HEK293 (cell line): ENCODE measurements around the gene HOXB4.

Experiments
- BCL11A ChIP-seq: fragments of 450-650 bp; formaldehyde crosslinking; IDR thresholded peaks from 2 replicates; pipeline ENCODE4 v1.5.1; 2016; ENCODE audit warnings: low read depth, missing biosample characterization, missing genetic modification characterization
- GFI1B ChIP-seq: fragments of 450-650 bp; formaldehyde crosslinking; IDR thresholded peaks from 2 replicates; pipeline ENCODE4 v1.5.1; 2016; ENCODE audit warnings: missing biosample characterization, missing genetic modification characterization
- GLIS2 ChIP-seq: fragments of 450-650 bp; formaldehyde crosslinking; IDR thresholded peaks from 2 replicates; pipeline ENCODE4 v1.5.1; 2016; ENCODE audit warnings: missing biosample characterization, missing genetic modification characterization
- IKZF3 ChIP-seq: fragments of 450-650 bp; IDR thresholded peaks from 2 replicates; pipeline ENCODE4 v1.5.0; 2018; ENCODE audit warnings: missing biosample characterization, mild to moderate bottlenecking, missing genetic modification characterization, moderate library complexity
- MEIS1 ChIP-seq: sonication (generic); formaldehyde crosslinking; IDR thresholded peaks from 2 replicates; pipeline ENCODE4 v1.8.1; 2022; ENCODE audit warnings: missing genetic modification reagents, mild to moderate bottlenecking, borderline replicate concordance
- SCRT1 ChIP-seq: fragments of 450-650 bp; formaldehyde crosslinking; IDR thresholded peaks from 2 replicates; pipeline ENCODE4 v1.5.1; 2016; ENCODE audit warnings: missing biosample characterization, missing genetic modification characterization, borderline replicate concordance
- WT1 ChIP-seq: fragments of 450-650 bp; formaldehyde crosslinking; IDR thresholded peaks from 2 replicates; pipeline ENCODE4 v1.5.1; 2016; ENCODE audit warnings: missing biosample characterization, missing genetic modification characterization
- ZNF16 ChIP-seq: fragments of 450-650 bp; formaldehyde crosslinking; IDR thresholded peaks from 2 replicates; pipeline ENCODE4 v1.5.1; 2016; ENCODE audit warnings: low read depth, missing biosample characterization, missing genetic modification characterization
- ZNF2 ChIP-seq: fragments of 450-650 bp; formaldehyde crosslinking; IDR thresholded peaks from 2 replicates; pipeline ENCODE4 v1.5.1; 2016; ENCODE audit warnings: missing biosample characterization, missing genetic modification characterization
- ZNF23 ChIP-seq: fragments of 450-650 bp; formaldehyde crosslinking; IDR thresholded peaks from 2 replicates; pipeline ENCODE4 v1.5.1; 2016; ENCODE audit warnings: missing biosample characterization, missing genetic modification characterization, borderline replicate concordance
- ZNF239 ChIP-seq: fragments of 450-650 bp; formaldehyde crosslinking; IDR thresholded peaks from 2 replicates; pipeline ENCODE4 v1.5.1; 2016; ENCODE audit warnings: missing biosample characterization, missing genetic modification characterization
- ZNF248 ChIP-seq: fragments of 450-650 bp; formaldehyde crosslinking; IDR thresholded peaks from 2 replicates; pipeline ENCODE4 v1.5.1; 2017; ENCODE audit warnings: missing biosample characterization, missing genetic modification characterization
- ZNF394 ChIP-seq: fragments of 450-650 bp; formaldehyde crosslinking; IDR thresholded peaks from 2 replicates; pipeline ENCODE4 v1.5.1; 2016; ENCODE audit warnings: missing biosample characterization, missing genetic modification characterization, mild to moderate bottlenecking, moderate library complexity, borderline replicate concordance
- ZNF426 ChIP-seq: fragments of 450-650 bp; formaldehyde crosslinking; IDR thresholded peaks from 2 replicates; pipeline ENCODE4 v1.5.1; 2017; ENCODE audit warnings: missing biosample characterization, missing genetic modification characterization, mild to moderate bottlenecking, inconsistent platforms, moderate library complexity
- ZNF501 ChIP-seq: fragments of 450-650 bp; formaldehyde crosslinking; IDR thresholded peaks from 2 replicates; pipeline ENCODE4 v1.5.1; 2016; ENCODE audit warnings: missing biosample characterization, missing genetic modification characterization
- ZNF521 ChIP-seq: fragments of 450-650 bp; formaldehyde crosslinking; IDR thresholded peaks from 2 replicates; pipeline ENCODE4 v1.5.1; 2017; ENCODE audit warnings: missing biosample characterization, mild to moderate bottlenecking, missing genetic modification characterization
- ZNF548 ChIP-seq: fragments of 450-650 bp; formaldehyde crosslinking; IDR thresholded peaks from 2 replicates; pipeline ENCODE4 v1.5.1; 2016; ENCODE audit warnings: missing biosample characterization, missing genetic modification characterization
- ZNF549 ChIP-seq: fragments of 450-650 bp; IDR thresholded peaks from 2 replicates; pipeline ENCODE4 v1.5.1; 2018; ENCODE audit warnings: missing biosample characterization, missing genetic modification characterization, mild to moderate bottlenecking, inconsistent platforms, moderate library complexity
- ZNF585B ChIP-seq: fragments of 450-650 bp; formaldehyde crosslinking; IDR thresholded peaks from 2 replicates; pipeline ENCODE4 v1.5.1; 2016; ENCODE audit warnings: missing biosample characterization, missing genetic modification characterization
- ZNF747 ChIP-seq: fragments of 450-650 bp; formaldehyde crosslinking; IDR thresholded peaks from 2 replicates; pipeline ENCODE4 v1.5.1; 2016; ENCODE audit warnings: missing biosample characterization, missing genetic modification characterization
- ZNF768 ChIP-seq: fragments of 450-650 bp; formaldehyde crosslinking; IDR thresholded peaks from 2 replicates; pipeline ENCODE4 v1.5.1; 2018; ENCODE audit warnings: missing biosample characterization, mild to moderate bottlenecking, missing genetic modification characterization
- ZXDB ChIP-seq: fragments of 450-650 bp; formaldehyde crosslinking; IDR thresholded peaks from 2 replicates; pipeline ENCODE4 v1.5.1; 2016; ENCODE audit warnings: missing biosample characterization, missing genetic modification characterization
- TF ChIP-seq, protein P1 (sequence below): fragments of 450-650 bp; formaldehyde crosslinking; IDR thresholded peaks from 2 replicates; pipeline ENCODE4 v1.5.1; 2017; ENCODE audit warnings: missing biosample characterization, missing genetic modification characterization
- TF ChIP-seq, protein P2 (sequence below): fragments of 450-650 bp; formaldehyde crosslinking; IDR thresholded peaks from 2 replicates; pipeline ENCODE4 v1.5.1; 2016; ENCODE audit warnings: missing biosample characterization, missing genetic modification characterization
- TF ChIP-seq, protein P3 (sequence below): fragments of 450-650 bp; formaldehyde crosslinking; IDR thresholded peaks from 2 replicates; pipeline ENCODE4 v1.5.1; 2017; ENCODE audit warnings: missing biosample characterization, missing genetic modification characterization
- TF ChIP-seq, protein P4 (sequence below): fragments of 450-650 bp; formaldehyde crosslinking; IDR thresholded peaks from 2 replicates; pipeline ENCODE4 v1.5.1; 2016; ENCODE audit warnings: missing biosample characterization, missing genetic modification characterization
- TF ChIP-seq, protein P5 (sequence below): fragments of 450-650 bp; formaldehyde crosslinking; IDR thresholded peaks from 2 replicates; pipeline ENCODE4 v1.5.1; 2016; ENCODE audit warnings: missing biosample characterization, missing genetic modification characterization
- TF ChIP-seq, protein P6 (sequence below): fragments of 450-650 bp; formaldehyde crosslinking; IDR thresholded peaks from 2 replicates; pipeline ENCODE4 v1.5.0; 2017; ENCODE audit warnings: missing biosample characterization, missing genetic modification characterization, borderline replicate concordance

Gene HOXB4

DNA sequence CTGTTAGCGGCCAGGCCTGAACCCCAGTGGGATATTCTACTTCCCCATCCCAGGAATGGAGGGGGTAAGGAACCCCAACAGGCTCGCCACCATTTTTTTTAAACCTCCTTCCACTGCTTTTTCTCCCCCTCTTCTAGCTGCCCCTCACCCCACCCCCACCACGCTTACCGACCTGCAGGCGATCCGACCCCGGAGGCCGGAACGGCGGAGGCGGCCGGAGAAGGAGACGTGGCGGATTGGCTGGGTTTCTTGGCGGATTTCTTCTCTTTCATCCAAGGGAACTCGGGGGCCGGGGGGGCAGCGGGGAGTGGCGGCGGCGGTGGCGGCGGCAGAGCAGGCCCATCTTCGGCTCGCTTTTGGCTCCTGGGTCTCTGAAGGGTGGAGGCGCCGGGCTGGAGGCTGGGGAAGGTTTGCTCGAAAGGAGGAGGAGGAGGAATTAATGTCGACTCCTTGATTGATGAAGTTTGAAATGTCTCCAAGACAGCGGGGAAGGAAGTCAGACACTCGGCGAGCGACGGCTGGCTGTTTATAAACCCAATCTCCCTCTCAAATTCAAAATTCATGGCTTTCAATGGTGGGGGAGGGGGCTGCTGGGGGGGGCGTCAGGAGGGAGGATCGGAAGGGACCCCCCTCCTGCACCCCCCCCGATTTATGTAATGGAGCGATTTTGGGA is 33.7 kb downstream of the HOXB4 start (continued):
- TF ChIP-seq, protein P1, sequence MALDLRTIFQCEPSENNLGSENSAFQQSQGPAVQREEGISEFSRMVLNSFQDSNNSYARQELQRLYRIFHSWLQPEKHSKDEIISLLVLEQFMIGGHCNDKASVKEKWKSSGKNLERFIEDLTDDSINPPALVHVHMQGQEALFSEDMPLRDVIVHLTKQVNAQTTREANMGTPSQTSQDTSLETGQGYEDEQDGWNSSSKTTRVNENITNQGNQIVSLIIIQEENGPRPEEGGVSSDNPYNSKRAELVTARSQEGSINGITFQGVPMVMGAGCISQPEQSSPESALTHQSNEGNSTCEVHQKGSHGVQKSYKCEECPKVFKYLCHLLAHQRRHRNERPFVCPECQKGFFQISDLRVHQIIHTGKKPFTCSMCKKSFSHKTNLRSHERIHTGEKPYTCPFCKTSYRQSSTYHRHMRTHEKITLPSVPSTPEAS (tag by site-specific recombination), result no peak
- no peak for TF ChIP-seq ZNF768 (tag by site-specific recombination)
- TF ChIP-seq, protein P2, sequence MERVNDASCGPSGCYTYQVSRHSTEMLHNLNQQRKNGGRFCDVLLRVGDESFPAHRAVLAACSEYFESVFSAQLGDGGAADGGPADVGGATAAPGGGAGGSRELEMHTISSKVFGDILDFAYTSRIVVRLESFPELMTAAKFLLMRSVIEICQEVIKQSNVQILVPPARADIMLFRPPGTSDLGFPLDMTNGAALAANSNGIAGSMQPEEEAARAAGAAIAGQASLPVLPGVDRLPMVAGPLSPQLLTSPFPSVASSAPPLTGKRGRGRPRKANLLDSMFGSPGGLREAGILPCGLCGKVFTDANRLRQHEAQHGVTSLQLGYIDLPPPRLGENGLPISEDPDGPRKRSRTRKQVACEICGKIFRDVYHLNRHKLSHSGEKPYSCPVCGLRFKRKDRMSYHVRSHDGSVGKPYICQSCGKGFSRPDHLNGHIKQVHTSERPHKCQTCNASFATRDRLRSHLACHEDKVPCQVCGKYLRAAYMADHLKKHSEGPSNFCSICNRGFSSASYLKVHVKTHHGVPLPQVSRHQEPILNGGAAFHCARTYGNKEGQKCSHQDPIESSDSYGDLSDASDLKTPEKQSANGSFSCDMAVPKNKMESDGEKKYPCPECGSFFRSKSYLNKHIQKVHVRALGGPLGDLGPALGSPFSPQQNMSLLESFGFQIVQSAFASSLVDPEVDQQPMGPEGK (tag by site-specific recombination), result peak; percentile 98
- 0 out of 2 replicates have a peak, but pooled peaks have one; percentile 25 for TF ChIP-seq ZNF501 (tag by site-specific recombination)
- TF ChIP-seq ZNF239, result no peak
- peak; percentile 66 for TF ChIP-seq IKZF3 (tag by site-specific recombination)
- TF ChIP-seq, protein P3, sequence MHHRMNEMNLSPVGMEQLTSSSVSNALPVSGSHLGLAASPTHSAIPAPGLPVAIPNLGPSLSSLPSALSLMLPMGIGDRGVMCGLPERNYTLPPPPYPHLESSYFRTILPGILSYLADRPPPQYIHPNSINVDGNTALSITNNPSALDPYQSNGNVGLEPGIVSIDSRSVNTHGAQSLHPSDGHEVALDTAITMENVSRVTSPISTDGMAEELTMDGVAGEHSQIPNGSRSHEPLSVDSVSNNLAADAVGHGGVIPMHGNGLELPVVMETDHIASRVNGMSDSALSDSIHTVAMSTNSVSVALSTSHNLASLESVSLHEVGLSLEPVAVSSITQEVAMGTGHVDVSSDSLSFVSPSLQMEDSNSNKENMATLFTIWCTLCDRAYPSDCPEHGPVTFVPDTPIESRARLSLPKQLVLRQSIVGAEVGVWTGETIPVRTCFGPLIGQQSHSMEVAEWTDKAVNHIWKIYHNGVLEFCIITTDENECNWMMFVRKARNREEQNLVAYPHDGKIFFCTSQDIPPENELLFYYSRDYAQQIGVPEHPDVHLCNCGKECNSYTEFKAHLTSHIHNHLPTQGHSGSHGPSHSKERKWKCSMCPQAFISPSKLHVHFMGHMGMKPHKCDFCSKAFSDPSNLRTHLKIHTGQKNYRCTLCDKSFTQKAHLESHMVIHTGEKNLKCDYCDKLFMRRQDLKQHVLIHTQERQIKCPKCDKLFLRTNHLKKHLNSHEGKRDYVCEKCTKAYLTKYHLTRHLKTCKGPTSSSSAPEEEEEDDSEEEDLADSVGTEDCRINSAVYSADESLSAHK (tag by site-specific recombination), result 0 out of 2 replicates have a peak, but pooled peaks have one; percentile 31
- TF ChIP-seq ZNF2 (tag by site-specific recombination), result no peak
- TF ChIP-seq ZXDB, result peak; percentile 47
- no peak for TF ChIP-seq ZNF426 (tag by site-specific recombination)
- no peak for TF ChIP-seq MEIS1 (CRISPR knock-in tag)
- no peak for TF ChIP-seq ZNF23 (tag by site-specific recombination)
- no peak for TF ChIP-seq BCL11A (tag by site-specific recombination)
- no peak for TF ChIP-seq SCRT1
- 0 out of 2 replicates have a peak, but pooled peaks have one; percentile 25 for TF ChIP-seq ZNF394
- TF ChIP-seq GLIS2 (tag by site-specific recombination), result peak; percentile 78
- TF ChIP-seq GFI1B (tag by site-specific recombination), result no peak
- no peak for TF ChIP-seq ZNF548 (tag by site-specific recombination)
- no peak for TF ChIP-seq ZNF549
- TF ChIP-seq, protein P4, sequence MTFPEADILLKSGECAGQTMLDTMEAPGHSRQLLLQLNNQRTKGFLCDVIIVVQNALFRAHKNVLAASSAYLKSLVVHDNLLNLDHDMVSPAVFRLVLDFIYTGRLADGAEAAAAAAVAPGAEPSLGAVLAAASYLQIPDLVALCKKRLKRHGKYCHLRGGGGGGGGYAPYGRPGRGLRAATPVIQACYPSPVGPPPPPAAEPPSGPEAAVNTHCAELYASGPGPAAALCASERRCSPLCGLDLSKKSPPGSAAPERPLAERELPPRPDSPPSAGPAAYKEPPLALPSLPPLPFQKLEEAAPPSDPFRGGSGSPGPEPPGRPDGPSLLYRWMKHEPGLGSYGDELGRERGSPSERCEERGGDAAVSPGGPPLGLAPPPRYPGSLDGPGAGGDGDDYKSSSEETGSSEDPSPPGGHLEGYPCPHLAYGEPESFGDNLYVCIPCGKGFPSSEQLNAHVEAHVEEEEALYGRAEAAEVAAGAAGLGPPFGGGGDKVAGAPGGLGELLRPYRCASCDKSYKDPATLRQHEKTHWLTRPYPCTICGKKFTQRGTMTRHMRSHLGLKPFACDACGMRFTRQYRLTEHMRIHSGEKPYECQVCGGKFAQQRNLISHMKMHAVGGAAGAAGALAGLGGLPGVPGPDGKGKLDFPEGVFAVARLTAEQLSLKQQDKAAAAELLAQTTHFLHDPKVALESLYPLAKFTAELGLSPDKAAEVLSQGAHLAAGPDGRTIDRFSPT, result peak; percentile 51; the same call in 1 of the 2 replicates
- no peak for TF ChIP-seq ZNF248 (tag by site-specific recombination)
- no peak for TF ChIP-seq ZNF521 (tag by site-specific recombination)
- TF ChIP-seq ZNF16 (tag by site-specific recombination), result no peak
- TF ChIP-seq, protein P5, sequence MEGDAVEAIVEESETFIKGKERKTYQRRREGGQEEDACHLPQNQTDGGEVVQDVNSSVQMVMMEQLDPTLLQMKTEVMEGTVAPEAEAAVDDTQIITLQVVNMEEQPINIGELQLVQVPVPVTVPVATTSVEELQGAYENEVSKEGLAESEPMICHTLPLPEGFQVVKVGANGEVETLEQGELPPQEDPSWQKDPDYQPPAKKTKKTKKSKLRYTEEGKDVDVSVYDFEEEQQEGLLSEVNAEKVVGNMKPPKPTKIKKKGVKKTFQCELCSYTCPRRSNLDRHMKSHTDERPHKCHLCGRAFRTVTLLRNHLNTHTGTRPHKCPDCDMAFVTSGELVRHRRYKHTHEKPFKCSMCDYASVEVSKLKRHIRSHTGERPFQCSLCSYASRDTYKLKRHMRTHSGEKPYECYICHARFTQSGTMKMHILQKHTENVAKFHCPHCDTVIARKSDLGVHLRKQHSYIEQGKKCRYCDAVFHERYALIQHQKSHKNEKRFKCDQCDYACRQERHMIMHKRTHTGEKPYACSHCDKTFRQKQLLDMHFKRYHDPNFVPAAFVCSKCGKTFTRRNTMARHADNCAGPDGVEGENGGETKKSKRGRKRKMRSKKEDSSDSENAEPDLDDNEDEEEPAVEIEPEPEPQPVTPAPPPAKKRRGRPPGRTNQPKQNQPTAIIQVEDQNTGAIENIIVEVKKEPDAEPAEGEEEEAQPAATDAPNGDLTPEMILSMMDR (tag by site-specific recombination), result no peak
- peak; percentile 27; the same call in 1 of the 2 replicates for TF ChIP-seq WT1 (tag by site-specific recombination)
- TF ChIP-seq ZNF585B (tag by site-specific recombination), result no peak
- TF ChIP-seq, protein P6, sequence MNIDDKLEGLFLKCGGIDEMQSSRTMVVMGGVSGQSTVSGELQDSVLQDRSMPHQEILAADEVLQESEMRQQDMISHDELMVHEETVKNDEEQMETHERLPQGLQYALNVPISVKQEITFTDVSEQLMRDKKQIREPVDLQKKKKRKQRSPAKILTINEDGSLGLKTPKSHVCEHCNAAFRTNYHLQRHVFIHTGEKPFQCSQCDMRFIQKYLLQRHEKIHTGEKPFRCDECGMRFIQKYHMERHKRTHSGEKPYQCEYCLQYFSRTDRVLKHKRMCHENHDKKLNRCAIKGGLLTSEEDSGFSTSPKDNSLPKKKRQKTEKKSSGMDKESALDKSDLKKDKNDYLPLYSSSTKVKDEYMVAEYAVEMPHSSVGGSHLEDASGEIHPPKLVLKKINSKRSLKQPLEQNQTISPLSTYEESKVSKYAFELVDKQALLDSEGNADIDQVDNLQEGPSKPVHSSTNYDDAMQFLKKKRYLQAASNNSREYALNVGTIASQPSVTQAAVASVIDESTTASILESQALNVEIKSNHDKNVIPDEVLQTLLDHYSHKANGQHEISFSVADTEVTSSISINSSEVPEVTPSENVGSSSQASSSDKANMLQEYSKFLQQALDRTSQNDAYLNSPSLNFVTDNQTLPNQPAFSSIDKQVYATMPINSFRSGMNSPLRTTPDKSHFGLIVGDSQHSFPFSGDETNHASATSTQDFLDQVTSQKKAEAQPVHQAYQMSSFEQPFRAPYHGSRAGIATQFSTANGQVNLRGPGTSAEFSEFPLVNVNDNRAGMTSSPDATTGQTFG, result no peak
- TF ChIP-seq ZNF747 (tag by site-specific recombination), result no peak
